B cell (primary cell): Measurements from ENCODE around the gene TMEM19. TPM values are rescaled to one million over a fixed set of nuclear protein-coding genes. Genes with fewer than 3 reads are reported as not detected.

Source experiments
- ATAC-seq: fragments of 200-7000 bp; cut with Tn5 transposase; one replicate; pipeline ENCODE4 v1.10.0; 2021; ENCODE audit warnings: low read depth, mild to moderate bottlenecking, moderate number of reproducible peaks, moderate library complexity
- CTCF ChIA-PET: fragments of 350-600 bp; sonication (Branson Sonifier 250); formaldehyde crosslinking; loops from one replicate; lab custom pipeline; 2021; ENCODE audit warnings: antibody characterized with exemption, inconsistent platforms; lab: Charles Lee
- POLR2A ChIA-PET: fragments of 350-600 bp; sonication (Branson Sonifier 250); formaldehyde crosslinking; loops from one replicate; lab custom pipeline; 2021; ENCODE audit warnings: antibody characterized with exemption; lab: Charles Lee
- DNase-seq: peaks from one replicate; pipeline ENCODE4 v3.0.0; 2013
- H2AFZ ChIP-seq: 2 replicates; pipeline ENCODE4 v1.6.1; 2012; ENCODE audit warnings: mild to moderate bottlenecking, low read depth, low read length; ENCODE audit not compliant: insufficient read depth, poor library complexity, severe bottlenecking
- H3K27ac ChIP-seq, 2 donors: 1 replicate in 1 of 2; 2 replicates in 1 of 2; pipeline ENCODE4 v1.5.1; 2012 to 2013; ENCODE audit warnings: low read length in 2 of 2, mild to moderate bottlenecking in 2 of 2, moderate library complexity in 1 of 2
- H3K27me3 ChIP-seq, 4 experiments: fragments of 200-600 bp in 1 of 4; sonication (generic) in 1 of 4; replicated peaks in 1 of 4; 1 replicate in 2 of 4; 2 replicates in 2 of 4; pipeline versions ENCODE4 v1.6.1 to v1.7.0; 2013 to 2016; ENCODE audit warnings: low read length in 3 of 4, mild to moderate bottlenecking in 2 of 4, mixed read lengths in 1 of 4, moderate library complexity in 1 of 4; ENCODE audit not compliant: insufficient read depth in 4 of 4, control insufficient read depth in 3 of 4; ENCODE audit errors: control extremely low read depth in 1 of 4
- H3K36me3 ChIP-seq, 2 experiments: replicated peaks in 1 of 2; 1 replicate in 1 of 2; 2 replicates in 1 of 2; pipeline versions ENCODE4 v1.6.1 to v1.7.1; 2013; ENCODE audit warnings: low read length in 1 of 2; ENCODE audit not compliant: insufficient read depth in 2 of 2, control insufficient read depth in 1 of 2; ENCODE audit errors: control extremely low read depth in 1 of 2, extremely low read depth in 1 of 2
- H3K4me1 ChIP-seq, 2 donors: fragments of 200-600 bp in 1 of 2; sonication (generic) in 1 of 2; 1 replicate in 1 of 2; 2 replicates in 1 of 2; pipeline versions ENCODE4 v1.5.1 to v1.6.1; 2013 to 2017; ENCODE audit warnings: low read length in 2 of 2; ENCODE audit not compliant: control insufficient read depth in 2 of 2, insufficient read depth in 2 of 2
- H3K4me2 ChIP-seq: replicated peaks from 2 replicates; pipeline ENCODE3; 2012; ENCODE audit warnings: mild to moderate bottlenecking, low read depth, low read length; ENCODE audit not compliant: poor library complexity, severe bottlenecking
- H3K4me3 ChIP-seq, 5 experiments: fragments of 200-600 bp in 1 of 5; sonication (generic) in 1 of 5; 1 replicate in 3 of 5; 2 replicates in 2 of 5; pipeline versions ENCODE4 v1.5.1 to v1.7.0; 2011 to 2016; ENCODE audit warnings: low read length in 4 of 5, mild to moderate bottlenecking in 4 of 5, low read depth in 2 of 5, control low read depth in 1 of 5, moderate library complexity in 1 of 5; ENCODE audit not compliant: insufficient read depth in 1 of 5; ENCODE audit errors: control extremely low read depth in 1 of 5, extremely low read depth in 1 of 5
- H3K79me2 ChIP-seq: fragments of 200-600 bp; sonication (generic); one replicate; pipeline ENCODE4 v1.6.0; 2016; ENCODE audit warnings: low read length; ENCODE audit not compliant: control insufficient read depth, insufficient read depth
- H3K9ac ChIP-seq: fragments of 200-600 bp; sonication (generic); 2 replicates; pipeline ENCODE4 v1.6.1; 2017; ENCODE audit warnings: mild to moderate bottlenecking, low read length, moderate library complexity
- H3K9me3 ChIP-seq, 3 donors: one replicate each; pipeline versions ENCODE4 v1.6.1 to v1.7.1; 2013; ENCODE audit warnings: low read length in 2 of 3; ENCODE audit not compliant: control insufficient read depth in 2 of 3, insufficient read depth in 1 of 3; ENCODE audit errors: control extremely low read depth in 1 of 3
- H4K20me1 ChIP-seq: 2 replicates; pipeline ENCODE4 v1.6.0; 2012; ENCODE audit warnings: mild to moderate bottlenecking, low read length; ENCODE audit not compliant: insufficient read depth, control insufficient read depth, poor library complexity, severe bottlenecking
- H3K27ac Mint-ChIP-seq: one replicate; pipeline ENCODE4 v1.8.0; 2021; ENCODE audit warnings: mixed read lengths
- H3K27me3 Mint-ChIP-seq: one replicate; pipeline ENCODE4 v1.8.0; 2021; ENCODE audit warnings: mixed read lengths
- H3K4me1 Mint-ChIP-seq: one replicate; pipeline ENCODE4 v1.8.0; 2021; ENCODE audit warnings: mixed read lengths
- H3K4me3 Mint-ChIP-seq: one replicate; pipeline ENCODE4 v1.8.0; 2021; ENCODE audit warnings: mixed read lengths
- H3K9me3 Mint-ChIP-seq: one replicate; pipeline ENCODE4 v1.8.0; 2022; ENCODE audit warnings: mixed read lengths; ENCODE audit not compliant: insufficient read depth
- CTCF ChIP-seq: fragments of 200-600 bp; IDR thresholded peaks from one replicate; pipeline ENCODE4 v1.8.0; 2022; ENCODE audit warnings: antibody characterized with exemption, mild to moderate bottlenecking
- EZH2 ChIP-seq: IDR thresholded peaks from 2 replicates; pipeline ENCODE4 v1.6.1; 2012; ENCODE audit warnings: borderline replicate concordance, low read depth, mild to moderate bottlenecking, moderate library complexity, low read length; ENCODE audit not compliant: insufficient read depth, poor library complexity, severe bottlenecking
- WGBS: methylation state at CpG from one replicate; pipeline ENCODE4 v1.1.5; 2013; ENCODE audit warnings: missing lambda C conversion rate; ENCODE audit not compliant: insufficient coverage; 5-methylcytosine and 5-hydroxymethylcytosine counted together
- intact Hi-C: fragments of 100-400 bp; cut with micrococcal nuclease; formaldehyde crosslinking; loops from one replicate; pipeline ENCODE4 v1.10.0; 2022
- polyA plus RNA-seq: library from polyadenylated mRNA; depleted of rRNA; stranded (reverse); fragments of >200 nt; gene quantifications from 2 replicates; pipeline ENCODE4 v1.2.3, GENCODE V29; 2012
- total RNA-seq, 2 donors: library from RNA; stranded (reverse); fragments of 120-200 nt in 1 of 2; gene quantifications; 1 replicate in 1 of 2; 2 replicates in 1 of 2; pipeline versions ENCODE4 v1.2.3 to v1.2.4, GENCODE V29; 2013 to 2022

TMEM19 gene
- total and polyA plus RNA-seq, 2 donors (not counting 1 experiment from before 2014, with no cell fraction given) = 39.4 to 53.6 TPM

DNA sequence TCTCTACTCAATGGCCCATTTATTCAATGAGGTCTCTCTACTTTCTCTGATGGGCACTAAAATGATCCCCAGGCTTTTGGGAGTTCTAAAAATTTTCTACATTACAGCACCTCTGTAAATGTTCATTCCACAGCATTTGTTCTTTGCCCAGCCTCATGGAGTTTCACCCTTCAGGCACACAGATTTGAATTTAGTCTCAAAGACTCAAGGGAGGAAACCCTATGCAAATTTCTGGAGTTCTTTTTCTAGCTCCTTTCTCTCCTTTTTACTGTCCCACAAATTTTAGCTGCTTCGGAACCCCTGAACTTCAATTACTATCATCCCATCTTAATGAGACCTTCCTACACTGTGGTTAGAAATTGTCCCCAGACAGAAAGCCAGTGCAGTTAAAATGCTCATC, 51.3 kb downstream of the TMEM19 start:
- H3K4me1 Mint-ChIP-seq = peaks cover 9% of the 10 kb centered on the region
- POLR2A ChIA-PET = no interaction called here
- no peak overlapping the region for H2AFZ ChIP-seq
- no peak overlapping the region for H3K4me3 Mint-ChIP-seq
- H3K27me3 ChIP-seq = no peaks in the 10 kb centered on the region
- no peak overlapping the region for H3K9ac ChIP-seq
- ATAC-seq (no peak), DNase-seq (no peak)
- no peaks in the 10 kb centered on the region for H4K20me1 ChIP-seq
- CTCF ChIA-PET = interaction anchor here (4.2 kb wide), 1 partner anchor 10 kb away, joined by 26 read pairs; no protein-coding TSS in a partner anchor
- no peak overlapping the region for H3K4me3 ChIP-seq
- H3K79me2 ChIP-seq = no peaks in the 10 kb centered on the region
- H3K27ac ChIP-seq = no peak overlapping the region
- H3K4me1 ChIP-seq = peaks cover 6 to 7% of the 10 kb centered on the region in 2 donors
- H3K4me2 ChIP-seq = no peak overlapping the region
- intact Hi-C loops = no loop called here
- no peak for TF ChIP-seq EZH2
- no peak for TF ChIP-seq CTCF
- H3K9me3 ChIP-seq = no peaks in the 10 kb centered on the region
- H3K9me3 Mint-ChIP-seq = no peaks in the 10 kb centered on the region
- H3K27me3 Mint-ChIP-seq = no peaks in the 10 kb centered on the region
- 92% methylated on average over 1 of the region's 1 CpG for WGBS
- H3K36me3 ChIP-seq = no peaks in the 10 kb centered on the region
- H3K27ac Mint-ChIP-seq = no peak overlapping the region

DNA sequence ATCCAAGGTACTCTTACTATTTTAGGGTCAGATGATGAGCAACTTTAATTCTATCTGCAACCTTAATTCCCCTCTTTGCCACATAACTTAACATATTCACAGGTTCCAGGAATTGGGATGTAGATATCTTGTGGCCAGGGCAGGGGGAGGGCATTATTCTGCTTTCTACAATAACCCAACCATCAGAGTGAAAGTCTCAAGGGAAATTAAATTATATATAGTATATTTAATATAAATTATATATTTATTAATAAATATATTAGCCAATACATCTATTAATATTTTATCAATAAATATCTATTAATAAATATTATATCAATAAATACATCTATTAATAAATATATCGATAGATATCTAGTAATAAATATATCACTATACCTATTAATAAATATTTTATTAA, 57.1 kb downstream of the TMEM19 start:
- no peak for TF ChIP-seq CTCF
- no peak for TF ChIP-seq EZH2
- Histone ChIP-seq H3K4me1 (no peaks in the 10 kb centered on the region), H3K9ac (no peak overlapping the region), H2AFZ (no peak overlapping the region), H4K20me1 (no peaks in the 10 kb centered on the region), H3K4me2 (no peak overlapping the region), H3K9me3 (no peaks in the 10 kb centered on the region), H3K79me2 (no peaks in the 10 kb centered on the region), H3K36me3 (no peaks in the 10 kb centered on the region), H3K27ac (no peak overlapping the region), H3K27me3 (no peaks in the 10 kb centered on the region), H3K4me3 (no peak overlapping the region)
- CTCF ChIA-PET = interaction anchor here (9.4 kb wide), 1 partner anchor 78 kb away, joined by 116 read pairs; the partner anchor contains the start of genes THAP2 and ZFC3H1
- POLR2A ChIA-PET = no interaction called here
- no peaks in the 10 kb centered on the region for H3K27me3 Mint-ChIP-seq
- ATAC-seq = no peak
- no peak overlapping the region for H3K4me3 Mint-ChIP-seq
- no peak overlapping the region for H3K27ac Mint-ChIP-seq
- no peak for DNase-seq
- WGBS = no CpG with 5 or more reads among the region's 1 CpG
- intact Hi-C loops = loop anchor here (10.0 kb wide), 1 partner anchor 528 kb away; no protein-coding TSS in a partner anchor
- H3K4me1 Mint-ChIP-seq = peaks cover 1% of the 10 kb centered on the region
- H3K9me3 Mint-ChIP-seq = no peaks in the 10 kb centered on the region
